HepG2 (cell line): ENCODE results near the gene ANKRD31. TPM values are rescaled to one million over a fixed set of nuclear protein-coding genes. Genes with fewer than 3 reads are reported as not detected.

ENCODE experiments used
- ATF7-NPFF ChIP-seq: sonication (generic); formaldehyde crosslinking; IDR thresholded peaks from 2 replicates; pipeline ENCODE4 v1.8.1; 2023; ENCODE audit warnings: mild to moderate bottlenecking, low read depth, missing genetic modification reagents, moderate library complexity
- CHCHD3 ChIP-seq: sonication (generic); formaldehyde crosslinking; IDR thresholded peaks from 2 replicates; pipeline ENCODE4 v1.8.0; 2022; ENCODE audit warnings: mild to moderate bottlenecking, missing genetic modification reagents, moderate library complexity
- DPF2 ChIP-seq: sonication (generic); formaldehyde crosslinking; IDR thresholded peaks from 2 replicates; pipeline ENCODE4 v1.4.0; 2020; ENCODE audit warnings: mild to moderate bottlenecking, low read depth, missing genetic modification reagents, borderline replicate concordance
- EP300 ChIP-seq, 3 experiments: sonication (generic) in 1 of 3; formaldehyde crosslinking in 1 of 3; IDR thresholded peaks; 2 replicates each; pipeline versions ENCODE4 v1.5.1 to v1.6.1; 2011 to 2020; ENCODE audit warnings: low read depth in 2 of 3, low read length in 2 of 3, borderline replicate concordance in 1 of 3, improper control_type of control experiment in 1 of 3, mild to moderate bottlenecking in 1 of 3, missing genetic modification reagents in 1 of 3, moderate library complexity in 1 of 3
- ETS1 ChIP-seq: sonication (generic); formaldehyde crosslinking; IDR thresholded peaks from 2 replicates; pipeline ENCODE4 v1.4.0; 2020; ENCODE audit warnings: missing genetic modification reagents
- FIP1L1 ChIP-seq: fragments of 200-400 bp; formaldehyde crosslinking; IDR thresholded peaks from 2 replicates; pipeline ENCODE4 v1.6.1; 2018; ENCODE audit warnings: low read depth, mild to moderate bottlenecking, low read length, moderate library complexity, borderline replicate concordance; ENCODE audit not compliant: insufficient read depth
- JDP2 ChIP-seq: sonication (generic); formaldehyde crosslinking; IDR thresholded peaks from 2 replicates; pipeline ENCODE4 v1.8.1; 2022; ENCODE audit warnings: missing genetic modification reagents, borderline replicate concordance
- KMT2A ChIP-seq: sonication (generic); formaldehyde crosslinking; IDR thresholded peaks from 2 replicates; pipeline ENCODE4 v1.4.0; 2020; ENCODE audit warnings: missing genetic modification reagents
- PPARG ChIP-seq: conservative IDR thresholded peaks from 2 replicates; pipeline ENCODE4 v1.6.1; 2016; ENCODE audit warnings: missing biosample characterization, missing genetic modification reagents
- RFXAP ChIP-seq: sonication (generic); formaldehyde crosslinking; IDR thresholded peaks from 2 replicates; pipeline ENCODE4 v1.4.0; 2020; ENCODE audit warnings: missing genetic modification reagents, borderline replicate concordance
- RORA ChIP-seq: sonication (generic); formaldehyde crosslinking; IDR thresholded peaks from 2 replicates; pipeline ENCODE4 v1.5.0; 2020; ENCODE audit warnings: mild to moderate bottlenecking, missing genetic modification reagents, moderate library complexity
- STAT6 ChIP-seq: sonication (generic); formaldehyde crosslinking; IDR thresholded peaks from 2 replicates; pipeline ENCODE4 v1.4.0; 2020; ENCODE audit warnings: missing genetic modification reagents, mild to moderate bottlenecking, borderline replicate concordance
- ZHX2 ChIP-seq, 2 experiments: sonication (generic) in 1 of 2; formaldehyde crosslinking in 1 of 2; IDR thresholded peaks; 2 replicates each; pipeline versions ENCODE4 v1.6.1 to v1.9.0; 2014 to 2022; ENCODE audit warnings: antibody characterized with exemption in 1 of 2, borderline replicate concordance in 1 of 2, inconsistent platforms in 1 of 2, low read depth in 1 of 2, missing genetic modification reagents in 1 of 2
- ZKSCAN5 ChIP-seq: sonication (generic); formaldehyde crosslinking; IDR thresholded peaks from 2 replicates; pipeline ENCODE4 v1.5.1; 2020; ENCODE audit warnings: mild to moderate bottlenecking, missing genetic modification reagents
- ZNF614 ChIP-seq: IDR thresholded peaks from 2 replicates; pipeline ENCODE4 v1.6.1; 2018; ENCODE audit warnings: missing biosample characterization, missing genetic modification reagents, inconsistent platforms, borderline replicate concordance
- ZNF644 ChIP-seq: IDR thresholded peaks from 2 replicates; pipeline ENCODE4 v1.6.1; 2016; ENCODE audit warnings: low read depth
- ZNF703 ChIP-seq: sonication (generic); formaldehyde crosslinking; IDR thresholded peaks from 2 replicates; pipeline ENCODE4 v1.5.1; 2020; ENCODE audit warnings: missing genetic modification reagents, mild to moderate bottlenecking, moderate library complexity, borderline replicate concordance
- polyA plus RNA-seq, 8 experiments: library from polyadenylated mRNA; depleted of rRNA in 3 of 8; stranded (reverse) in 7 of 8; unstranded in 1 of 8; fragments of >200 nt; fragmentation: Illumina TruSeq in 4 of 8; extraction: Trizol in 4 of 8; gene quantifications; 2 replicates each; pipeline versions ENCODE4 v1.2.1 to v1.2.3, GENCODE V29; 2011 to 2016; ENCODE audit warnings: low read depth in 4 of 8, missing spikeins in 1 of 8, mixed read lengths in 1 of 8; ENCODE audit not compliant: insufficient read depth in 1 of 8
- total RNA-seq, 5 experiments: library from RNA; depleted of rRNA; stranded (reverse); fragments of >200 nt; fragmentation: Illumina TruSeq; extraction: Trizol; gene quantifications; 2 replicates each; pipeline ENCODE4 v1.2.3, GENCODE V29; 2016; ENCODE audit warnings: low read depth in 1 of 5

ANKRD31 gene
- total and polyA plus RNA-seq, 2 of the 13 experiments (the other 11 are each of a cell fraction or from before 2014, with no cell fraction given): 0.01 to 0.09 TPM

- TF ChIP-seq RORA: 0 out of 2 replicates have a peak, but pooled peaks have one; percentile 71
- TF ChIP-seq ATF7-NPFF (CRISPR knock-in tag): peak; percentile 82
- TF ChIP-seq ETS1: no peak
- TF ChIP-seq JDP2 (CRISPR knock-in tag): no peak
- TF ChIP-seq STAT6: no peak
- TF ChIP-seq KMT2A (CRISPR knock-in tag): no peak; the same call in 1 of the 2 replicates
- TF ChIP-seq DPF2 (CRISPR knock-in tag): no peak
- 0 out of 4 replicates have a peak, but pooled peaks have one; percentile 9 for TF ChIP-seq EP300 (IDR thresholded peaks at IDR 0.05; ENCODE audit: low read depth in 2 of 2, low read length in 2 of 2)
- no peak for TF ChIP-seq EP300 (CRISPR knock-in tag; IDR thresholded peaks at IDR 0.05; ENCODE audit: borderline replicate concordance)
- TF ChIP-seq PPARG: peak; percentile 81
- peak; percentile 42; the same call in 1 of the 2 replicates for TF ChIP-seq RFXAP (CRISPR knock-in tag)
- TF ChIP-seq FIP1L1: no peak
- TF ChIP-seq CHCHD3 (CRISPR knock-in tag): no peak; the same call in 1 of the 2 replicates
- TF ChIP-seq ZNF614 (CRISPR knock-in tag): no peak
- TF ChIP-seq ZHX2 (IDR thresholded peaks at IDR 0.05; ENCODE audit: low read depth): no peak
- TF ChIP-seq ZHX2 (CRISPR knock-in tag; IDR thresholded peaks at IDR 0.05; ENCODE audit: borderline replicate concordance): no peak
- TF ChIP-seq ZNF703 (CRISPR knock-in tag): no peak
- TF ChIP-seq ZNF644 (CRISPR knock-in tag): no peak
- TF ChIP-seq ZKSCAN5 (CRISPR knock-in tag): no peak
Observed at GRCh38 chr5:75236322-75237316, at the start of gene ANKRD31 (continued).
